Muscle layer of colon (tissue), 2 donors: ENCODE data around the gene NOSIP.

Experiments
- H3K27ac ChIP-seq: one replicate; pipeline ENCODE4 v1.7.0; 2013; ENCODE audit warnings: low read depth, mild to moderate bottlenecking, low read length, moderate library complexity
- H3K27me3 ChIP-seq, 2 donors: one replicate each; pipeline ENCODE4 v1.7.0; 2013; ENCODE audit warnings: low read length in 2 of 2, mild to moderate bottlenecking in 2 of 2; ENCODE audit not compliant: insufficient read depth in 2 of 2, control insufficient read depth in 1 of 2
- H3K36me3 ChIP-seq: one replicate; pipeline ENCODE4 v1.7.0; 2013; ENCODE audit warnings: mild to moderate bottlenecking, low read length; ENCODE audit not compliant: insufficient read depth
- H3K4me1 ChIP-seq: one replicate; pipeline ENCODE4 v1.7.0; 2013; ENCODE audit warnings: mild to moderate bottlenecking, low read length; ENCODE audit not compliant: insufficient read depth
- H3K4me3 ChIP-seq, 2 donors: one replicate each; pipeline ENCODE4 v1.7.0; 2013; ENCODE audit warnings: low read length in 2 of 2, low read depth in 1 of 2, mild to moderate bottlenecking in 1 of 2, moderate library complexity in 1 of 2
- H3K9ac ChIP-seq: one replicate; pipeline ENCODE4 v1.7.0; 2013; ENCODE audit warnings: low read length
- H3K9me3 ChIP-seq: one replicate; pipeline ENCODE4 v1.7.0; 2013; ENCODE audit warnings: mild to moderate bottlenecking, low read length
- donor health status: abdominal sarcoma.
- donor health status: Adenocarcinoma of cecum.

Gene NOSIP

GRCh38 chr19:49585023-49585422, 4.7 kb upstream of the NOSIP start:
- H3K4me1 ChIP-seq = peaks cover 9% of the 10 kb centered on the region
- H3K9me3 ChIP-seq = no peaks in the 10 kb centered on the region
- no peak overlapping the region for H3K4me3 ChIP-seq
- no peak overlapping the region for H3K27ac ChIP-seq
- no peaks in the 10 kb centered on the region for H3K36me3 ChIP-seq
- H3K9ac ChIP-seq = no peak overlapping the region
- H3K27me3 ChIP-seq = no peaks in the 10 kb centered on the region

- Histone ChIP-seq H3K36me3 (no peaks in the 10 kb centered on the region), H3K9me3 (no peaks in the 10 kb centered on the region), H3K27ac (no peak overlapping the region), H3K27me3 (no peaks in the 10 kb centered on the region), H3K4me3 (no peak overlapping the region), H3K9ac (no peak overlapping the region), H3K4me1 (peaks cover 18% of the 10 kb centered on the region)
These were observed 2.9 kb upstream of the NOSIP start for GRCh38 chr19:49583239-49583638.

GRCh38 chr19:49581007-49581508, 702 bp upstream of the NOSIP start, which contains the start of gene PRRG2:
TSS of gene PRRG2 (plus strand) at chr19:49581316. CDS start at chr19:49583220, 1,904 bp downstream.
- Histone ChIP-seq H3K4me3 (peak within 1 kb of the TSS; percentile 58 to 63), H3K9me3 (no peaks in the 10 kb centered on the region), H3K27ac (peak within 1 kb of the TSS; percentile 40), H3K9ac (peak within 1 kb of the TSS; percentile 43), H3K27me3 (no peaks in the 10 kb centered on the region), H3K36me3 (no peaks in the 10 kb centered on the region), H3K4me1 (peaks cover 18% of the 10 kb centered on the region)

GRCh38 chr19:49579947-49580263, 451 bp downstream of the NOSIP start:
- Histone ChIP-seq H3K36me3 (no peaks in the 10 kb centered on the region), H3K4me3 (peak overlapping the region; percentile 58 to 63), H3K27me3 (no peaks in the 10 kb centered on the region), H3K9ac (peak overlapping the region; percentile 43), H3K27ac (peak overlapping the region; percentile 40), H3K9me3 (no peaks in the 10 kb centered on the region), H3K4me1 (peaks cover 18% of the 10 kb centered on the region)

GRCh38 chr19:49579193-49579592, 1.2 kb downstream of the NOSIP start:
- no peaks in the 10 kb centered on the region for H3K27me3 ChIP-seq
- H3K9me3 ChIP-seq = no peaks in the 10 kb centered on the region
- no peak overlapping the region for H3K4me3 ChIP-seq
- H3K4me1 ChIP-seq = peaks cover 18% of the 10 kb centered on the region
- no peak overlapping the region for H3K27ac ChIP-seq
- peaks cover 3% of the 10 kb centered on the region for H3K36me3 ChIP-seq
- H3K9ac ChIP-seq = no peak overlapping the region

GRCh38 chr19:49574206-49574755, 6.1 kb downstream of the NOSIP start:
- Histone ChIP-seq H3K9me3 (no peaks in the 10 kb centered on the region), H3K4me3 (no peak overlapping the region), H3K36me3 (peaks cover 14% of the 10 kb centered on the region), H3K9ac (no peak overlapping the region), H3K27ac (no peak overlapping the region), H3K4me1 (peaks cover 11% of the 10 kb centered on the region), H3K27me3 (no peaks in the 10 kb centered on the region)

- Histone ChIP-seq H3K27me3 (no peaks in the 10 kb centered on the region), H3K4me1 (peaks cover 9% of the 10 kb centered on the region), H3K27ac (no peak overlapping the region), H3K9ac (no peak overlapping the region), H3K4me3 (no peak overlapping the region), H3K9me3 (no peaks in the 10 kb centered on the region), H3K36me3 (peaks cover 14% of the 10 kb centered on the region)
These were observed 6.9 kb downstream of the NOSIP start for GRCh38 chr19:49573425-49573824.

GRCh38 chr19:49573009-49573408, 7.3 kb downstream of the NOSIP start:
- Histone ChIP-seq H3K27ac (no peak overlapping the region), H3K4me3 (no peak overlapping the region), H3K4me1 (peaks cover 13% of the 10 kb centered on the region), H3K9me3 (no peaks in the 10 kb centered on the region), H3K9ac (no peak overlapping the region), H3K36me3 (peaks cover 14% of the 10 kb centered on the region), H3K27me3 (no peaks in the 10 kb centered on the region)

GRCh38 chr19:49570997-49571676, 9.2 kb downstream of the NOSIP start:
- peaks cover 14% of the 10 kb centered on the region for H3K36me3 ChIP-seq
- no peak overlapping the region for H3K9ac ChIP-seq
- H3K4me3 ChIP-seq = no peak overlapping the region
- peaks cover 14% of the 10 kb centered on the region for H3K4me1 ChIP-seq
- no peaks in the 10 kb centered on the region for H3K27me3 ChIP-seq
- H3K27ac ChIP-seq = no peak overlapping the region
- no peaks in the 10 kb centered on the region for H3K9me3 ChIP-seq

- no peak overlapping the region for H3K9ac ChIP-seq
- peaks cover 14% of the 10 kb centered on the region for H3K4me1 ChIP-seq
- H3K27me3 ChIP-seq = no peaks in the 10 kb centered on the region
- no peak overlapping the region for H3K4me3 ChIP-seq
- no peak overlapping the region for H3K27ac ChIP-seq
- no peaks in the 10 kb centered on the region for H3K9me3 ChIP-seq
- peaks cover 14% of the 10 kb centered on the region for H3K36me3 ChIP-seq
These were observed 10.1 kb downstream of the NOSIP start for GRCh38 chr19:49570138-49570856.

GRCh38 chr19:49567861-49568441, 12.4 kb downstream of the NOSIP start:
- H3K4me1 ChIP-seq = peaks cover 19% of the 10 kb centered on the region
- no peaks in the 10 kb centered on the region for H3K9me3 ChIP-seq
- no peak overlapping the region for H3K27ac ChIP-seq
- no peaks in the 10 kb centered on the region for H3K27me3 ChIP-seq
- H3K36me3 ChIP-seq = peaks cover 1% of the 10 kb centered on the region
- no peak overlapping the region for H3K4me3 ChIP-seq
- H3K9ac ChIP-seq = no peak overlapping the region
